Stimulated activated CD8-positive, alpha-beta memory T cell treated with anti-CD3 and anti-CD28 coated beads, Interleukin-7, amount 100 ng/mL, for 48 hours (primary cell): ENCODE data around the gene RHPN2.

Experiments
- DNase-seq, 2 donors: peaks; one replicate each; pipeline ENCODE4 v3.0.0-alpha.2; 2020; ENCODE audit warnings: low read depth in 1 of 2; ENCODE audit errors: extremely low read depth in 1 of 2

RHPN2 gene

GRCh38 chr19:33064792-33065550 lies at the start of gene RHPN2:
Gene RHPN2, minus strand, starts transcription at chr19:33064888. Its CDS starts 36 bp downstream, at chr19:33064852.
- DNase-seq: peak; percentile 47 to 56

DNA sequence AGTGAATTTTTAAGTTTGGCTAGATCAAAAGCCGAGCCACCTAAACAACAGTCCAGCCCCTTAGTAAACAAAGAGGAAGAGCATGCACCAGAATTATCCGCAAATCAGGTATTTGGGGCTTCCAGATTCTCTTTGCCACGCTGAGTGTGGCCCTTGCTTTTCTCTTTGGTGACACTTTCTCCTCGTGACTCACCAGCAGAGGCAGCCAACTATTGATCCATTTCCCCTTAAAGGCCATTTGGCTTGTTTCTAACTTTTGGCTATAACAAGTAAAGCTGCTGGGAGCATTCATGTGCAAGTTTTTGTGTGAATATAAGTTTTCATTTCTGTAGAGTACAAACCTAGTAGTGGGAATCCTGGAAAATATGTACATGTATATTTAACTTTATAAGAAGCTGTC lies 49.6 kb upstream of the RHPN2 start:
- no peak for DNase-seq

- DNase-seq: no peak
These were observed 46.9 kb upstream of the RHPN2 start for GRCh38 chr19:33111587-33111986.

DNA sequence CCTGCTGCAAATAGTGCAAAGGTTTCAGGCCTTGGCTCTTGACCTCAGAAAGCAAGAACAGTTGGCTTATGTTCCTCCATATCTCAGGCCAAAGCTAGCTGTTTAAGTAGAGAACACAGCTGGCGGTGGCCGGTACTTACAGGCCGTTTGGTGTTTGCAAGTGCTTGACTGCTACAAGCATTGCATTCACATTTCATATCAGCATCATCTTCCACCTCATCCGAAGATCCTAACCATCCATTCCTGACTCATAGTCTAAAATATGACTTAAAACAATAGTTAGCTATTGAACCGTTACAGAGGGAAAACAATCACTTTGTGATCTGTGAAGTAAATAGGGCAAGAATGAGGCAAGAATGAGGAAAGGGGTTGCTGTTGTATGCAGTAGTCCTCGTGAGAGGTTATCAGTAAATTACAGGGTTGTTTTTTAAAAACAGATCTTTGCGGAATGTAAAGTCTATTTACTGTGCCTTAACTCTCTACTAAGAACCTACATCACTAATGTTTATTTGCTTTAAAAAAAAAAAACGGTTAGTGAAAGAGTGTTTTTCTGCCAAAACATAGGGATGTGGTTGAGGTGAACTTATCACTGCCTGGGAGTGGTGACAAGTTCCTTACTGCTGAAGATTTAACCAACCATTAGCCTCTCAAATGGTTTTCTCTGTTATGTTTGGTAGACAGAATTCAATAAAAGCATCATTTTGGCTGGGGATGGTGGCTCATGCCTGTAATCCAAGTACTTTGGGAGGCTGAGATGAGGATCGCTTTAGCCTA lies 45.6 kb upstream of the RHPN2 start:
- DNase-seq: no peak

DNA sequence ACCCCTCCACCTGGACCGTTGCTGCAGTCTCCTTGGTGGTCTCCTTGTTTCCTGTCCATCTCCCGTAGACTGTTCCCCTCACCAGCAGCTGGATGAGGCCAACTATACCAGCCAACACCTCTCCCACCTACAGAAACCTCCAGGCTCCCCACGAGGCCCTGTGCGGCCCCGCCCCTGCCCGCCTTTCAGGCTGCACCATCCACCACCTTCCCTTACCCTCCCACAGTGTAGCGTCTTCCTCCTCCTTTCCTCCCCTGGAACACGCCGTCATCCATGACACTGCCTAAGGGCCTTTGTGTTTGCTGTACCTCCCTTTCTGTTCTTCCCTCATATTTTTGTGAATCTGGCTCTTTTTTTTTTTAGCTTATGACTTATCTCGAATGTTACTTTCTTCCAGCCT lies 43.5 kb upstream of the RHPN2 start:
- DNase-seq: no peak

DNA sequence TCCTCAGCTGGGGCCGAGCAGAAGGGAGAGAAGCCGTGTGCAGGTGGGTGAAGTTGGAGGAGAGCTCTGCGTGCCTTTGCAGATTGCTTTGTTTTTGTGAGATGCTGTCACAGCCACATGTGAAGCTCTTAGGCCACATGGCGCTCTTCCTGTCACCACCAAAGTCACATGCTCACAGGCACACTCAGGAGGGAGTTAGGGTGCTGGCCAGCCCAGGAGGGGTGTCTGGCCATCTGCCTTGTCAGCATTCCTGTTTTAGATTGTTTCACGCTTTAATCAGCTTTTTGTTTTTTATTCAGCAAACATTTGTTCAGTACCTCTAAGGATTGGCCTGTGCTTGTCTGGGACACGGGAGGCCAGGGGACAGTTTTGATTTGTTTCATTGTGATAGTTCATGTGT lies 38.2 kb upstream of the RHPN2 start:
- DNase-seq: no peak

DNA sequence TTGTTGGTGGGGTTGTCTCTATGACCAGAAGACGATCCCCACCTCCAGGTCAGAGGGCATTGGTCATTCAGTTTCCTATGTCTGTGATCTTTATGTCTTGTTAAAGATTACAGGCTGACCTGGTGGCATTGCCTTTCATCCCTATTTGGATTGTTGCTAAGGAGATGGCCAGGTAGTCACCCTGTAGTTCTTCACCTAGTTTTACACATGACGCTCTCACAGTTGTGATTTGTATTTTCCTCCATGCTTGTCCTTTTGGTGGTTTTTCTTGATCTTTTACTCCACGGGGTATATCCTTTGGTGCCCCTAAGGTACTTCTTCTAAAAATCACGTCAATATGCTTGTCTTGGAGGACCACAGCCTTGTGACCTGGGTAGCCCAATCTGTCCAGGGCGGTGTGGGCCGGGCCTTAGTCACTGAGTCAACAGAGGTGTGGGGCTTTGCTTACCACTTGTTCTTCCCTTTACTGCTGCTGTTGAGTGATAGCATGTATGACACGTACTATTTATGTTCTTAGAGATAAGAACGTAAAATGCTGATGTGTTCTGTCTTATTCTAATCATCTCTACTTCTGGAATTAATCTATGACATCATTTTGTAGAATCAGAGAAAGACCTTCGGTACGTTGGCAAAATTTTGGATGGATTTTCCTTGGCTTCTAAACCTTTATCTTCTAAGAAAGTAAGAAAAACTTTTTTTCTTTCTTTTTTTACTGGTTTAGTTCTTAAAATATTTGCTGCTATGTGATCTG lies 36.4 kb upstream of the RHPN2 start:
- DNase-seq: no peak

DNA sequence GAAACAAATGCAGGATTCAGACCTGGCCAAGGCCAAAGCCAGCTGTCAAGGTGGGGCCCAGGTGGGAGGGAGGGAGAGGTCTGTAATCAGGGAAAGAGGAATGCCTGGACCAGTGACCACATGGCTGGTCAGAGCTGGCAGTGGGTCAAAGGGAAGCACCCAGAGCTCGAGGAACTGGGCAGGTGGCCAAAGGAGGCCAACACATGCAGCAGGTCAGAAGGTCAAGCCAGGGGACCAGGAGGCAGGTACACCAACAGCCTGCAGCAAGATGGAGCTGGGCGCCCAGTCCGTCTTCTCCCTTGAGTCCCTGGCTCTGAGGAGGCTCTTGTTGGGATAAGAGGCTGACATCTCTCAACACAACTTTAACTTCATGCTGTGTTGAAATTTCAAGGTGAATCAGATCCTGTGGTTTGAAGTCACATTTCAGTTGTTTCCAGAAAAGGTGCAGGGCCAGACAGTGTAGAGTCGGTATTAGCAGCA lies 33.4 kb upstream of the RHPN2 start:
- no peak for DNase-seq

- DNase-seq: no peak
These were observed 31.3 kb upstream of the RHPN2 start for GRCh38 chr19:33096005-33096404.

GRCh38 chr19:33094436-33095067 lies 29.9 kb upstream of the RHPN2 start:
- no peak for DNase-seq

- no peak for DNase-seq
These were observed 28.9 kb upstream of the RHPN2 start for GRCh38 chr19:33093420-33094210.

GRCh38 chr19:33090179-33090578 lies 25.5 kb upstream of the RHPN2 start:
- no peak for DNase-seq

GRCh38 chr19:33089010-33089409 lies 24.3 kb upstream of the RHPN2 start:
- DNase-seq: no peak

DNA sequence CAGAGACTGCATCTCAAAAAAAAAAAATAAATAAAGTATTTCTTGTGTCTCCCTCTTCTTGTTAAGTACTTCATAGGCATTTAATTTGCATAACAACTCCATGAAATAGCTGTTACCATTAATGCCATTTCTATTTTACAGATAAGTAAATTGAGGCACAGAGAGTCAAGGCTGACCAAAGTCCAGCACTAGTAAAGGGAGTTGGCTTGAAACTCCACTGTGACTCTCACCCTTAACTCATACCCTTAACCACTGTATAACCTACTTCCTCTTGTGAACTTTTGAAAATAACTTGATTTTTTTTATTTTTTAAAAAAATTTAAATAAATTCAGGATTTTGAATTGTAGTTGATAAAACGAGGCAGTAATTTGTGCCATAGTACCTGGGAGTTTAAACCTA lies 22.3 kb upstream of the RHPN2 start:
- DNase-seq: no peak

DNA sequence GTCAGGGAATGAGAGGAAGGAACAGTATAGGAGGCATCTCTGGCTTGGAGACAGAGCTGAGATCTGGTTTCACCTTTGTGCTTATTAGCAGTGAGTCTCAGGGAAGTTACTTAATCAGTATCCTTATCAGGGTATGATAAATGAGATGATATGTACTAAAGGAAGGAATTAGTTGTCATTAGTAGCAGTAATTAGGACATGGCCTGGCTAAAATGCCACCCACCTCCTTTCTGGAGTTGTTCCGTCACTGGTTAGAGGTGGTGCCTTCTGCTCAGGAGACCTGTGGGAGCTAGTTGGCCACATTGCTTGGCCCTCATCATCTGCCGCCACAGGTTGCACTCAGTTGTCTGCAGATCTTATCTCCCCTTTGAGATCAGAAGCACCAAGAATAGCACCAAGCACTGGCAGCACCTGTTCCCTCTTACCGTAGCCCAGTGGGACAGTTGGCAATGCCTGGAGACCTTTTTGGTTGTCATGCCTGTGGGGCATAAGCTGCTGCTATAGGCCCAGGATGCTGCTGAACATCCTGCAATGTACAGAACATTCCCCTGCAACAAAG lies 21.0 kb upstream of the RHPN2 start:
- no peak for DNase-seq

- peak; percentile 70 to 74 for DNase-seq
These were observed 16.3 kb upstream of the RHPN2 start, which contains the start of gene GPATCH1 for GRCh38 chr19:33080761-33081681. Gene GPATCH1, plus strand, starts transcription at chr19:33081181. Its CDS starts 13 bp downstream, at chr19:33081194.

DNA sequence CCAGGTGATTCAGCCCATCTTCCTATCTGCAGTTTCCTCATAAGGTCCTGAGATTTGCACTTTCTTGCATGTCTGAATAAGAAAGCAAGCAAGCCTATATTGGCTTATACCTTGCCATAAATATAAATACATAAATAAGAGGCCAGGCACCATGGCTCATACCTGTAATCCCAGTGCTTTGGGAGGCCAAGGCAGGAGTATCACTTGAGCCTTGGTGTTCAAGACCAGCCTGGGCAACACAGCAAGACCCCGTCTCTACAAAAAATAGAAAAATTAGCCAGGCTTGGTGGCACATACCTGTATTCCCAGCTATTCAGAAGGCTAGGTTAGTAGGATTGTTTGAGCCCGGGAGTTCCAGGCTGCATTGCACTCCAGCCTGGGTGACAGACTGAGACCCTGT lies 10.8 kb upstream of the RHPN2 start:
- DNase-seq: no peak

- no peak for DNase-seq
These were observed 7.2 kb upstream of the RHPN2 start for GRCh38 chr19:33071887-33072286.

GRCh38 chr19:33067121-33067520 lies 2.4 kb upstream of the RHPN2 start:
- DNase-seq: no peak
